Common myeloid progenitor, CD34-positive (primary cell): Measurements from ENCODE around the gene KCNG2.

Source experiments
- CTCF ChIA-PET: fragments of 350-600 bp; sonication (Branson Sonifier 250); formaldehyde crosslinking; loops from one replicate; lab custom pipeline; 2021; ENCODE audit warnings: antibody characterized with exemption; lab: Charles Lee
- POLR2A ChIA-PET: fragments of 350-600 bp; sonication (Branson Sonifier 250); formaldehyde crosslinking; loops from one replicate; lab custom pipeline; 2021; ENCODE audit warnings: antibody characterized with exemption; lab: Charles Lee
- DNase-seq, 3 donors: peaks; one replicate each; pipeline versions ENCODE4 v3.0.0 to v3.0.0-alpha.2; 2013
- H3K27ac ChIP-seq, 2 experiments: 1 replicate in 1 of 2; 2 replicates in 1 of 2; pipeline ENCODE4 v1.7.0; 2013; ENCODE audit warnings: inconsistent platforms in 2 of 2, low read length in 2 of 2, mild to moderate bottlenecking in 2 of 2, low read depth in 1 of 2, moderate library complexity in 1 of 2; ENCODE audit not compliant: severe bottlenecking in 2 of 2, insufficient read depth in 1 of 2, poor library complexity in 1 of 2
- H3K27me3 ChIP-seq, 5 experiments: replicated peaks in 2 of 5; 1 replicate in 3 of 5; 2 replicates in 2 of 5; pipeline versions ENCODE4 v1.6.1 to v1.7.0; 2013; ENCODE audit warnings: low read length in 4 of 5, mild to moderate bottlenecking in 2 of 5, moderate library complexity in 2 of 5, inconsistent platforms in 1 of 5; ENCODE audit not compliant: insufficient read depth in 5 of 5, control insufficient read depth in 4 of 5
- H3K36me3 ChIP-seq, 4 experiments: 1 replicate in 2 of 4; 2 replicates in 2 of 4; pipeline versions ENCODE4 v1.6.1 to v1.7.0; 2013; ENCODE audit warnings: low read length in 3 of 4, control low read depth in 1 of 4, mild to moderate bottlenecking in 1 of 4; ENCODE audit not compliant: control insufficient read depth in 4 of 4, insufficient read depth in 4 of 4
- H3K4me1 ChIP-seq, 4 experiments: 1 replicate in 3 of 4; 2 replicates in 1 of 4; pipeline versions ENCODE4 v1.6.1 to v1.7.1; 2013; ENCODE audit warnings: low read length in 3 of 4, mild to moderate bottlenecking in 3 of 4, control low read depth in 1 of 4, inconsistent platforms in 1 of 4, moderate library complexity in 1 of 4; ENCODE audit not compliant: control insufficient read depth in 4 of 4, insufficient read depth in 4 of 4; ENCODE audit errors: control extremely low read depth in 1 of 4
- H3K4me3 ChIP-seq, 7 experiments: 1 replicate in 4 of 7; 2 replicates in 3 of 7; pipeline versions ENCODE4 v1.5.1 to v1.7.0; 2013; ENCODE audit warnings: mild to moderate bottlenecking in 7 of 7, low read length in 6 of 7, moderate library complexity in 6 of 7, inconsistent platforms in 2 of 7, low read depth in 2 of 7, control low read depth in 1 of 7; ENCODE audit not compliant: insufficient read depth in 4 of 7, control insufficient read depth in 1 of 7; ENCODE audit errors: extremely low read depth in 1 of 7
- H3K9me3 ChIP-seq, 5 experiments: 1 replicate in 4 of 5; 2 replicates in 1 of 5; pipeline versions ENCODE4 v1.6.1 to v1.7.1; 2013; ENCODE audit warnings: low read length in 4 of 5, mild to moderate bottlenecking in 2 of 5, inconsistent platforms in 1 of 5, low read depth in 1 of 5, moderate library complexity in 1 of 5; ENCODE audit not compliant: control insufficient read depth in 4 of 5, insufficient read depth in 2 of 5; ENCODE audit errors: control extremely low read depth in 1 of 5
- WGBS: methylation state at CpG from one replicate; pipeline ENCODE4 v1.1.5; 2013; ENCODE audit not compliant: insufficient coverage; 5-methylcytosine and 5-hydroxymethylcytosine counted together

Gene KCNG2

DNA sequence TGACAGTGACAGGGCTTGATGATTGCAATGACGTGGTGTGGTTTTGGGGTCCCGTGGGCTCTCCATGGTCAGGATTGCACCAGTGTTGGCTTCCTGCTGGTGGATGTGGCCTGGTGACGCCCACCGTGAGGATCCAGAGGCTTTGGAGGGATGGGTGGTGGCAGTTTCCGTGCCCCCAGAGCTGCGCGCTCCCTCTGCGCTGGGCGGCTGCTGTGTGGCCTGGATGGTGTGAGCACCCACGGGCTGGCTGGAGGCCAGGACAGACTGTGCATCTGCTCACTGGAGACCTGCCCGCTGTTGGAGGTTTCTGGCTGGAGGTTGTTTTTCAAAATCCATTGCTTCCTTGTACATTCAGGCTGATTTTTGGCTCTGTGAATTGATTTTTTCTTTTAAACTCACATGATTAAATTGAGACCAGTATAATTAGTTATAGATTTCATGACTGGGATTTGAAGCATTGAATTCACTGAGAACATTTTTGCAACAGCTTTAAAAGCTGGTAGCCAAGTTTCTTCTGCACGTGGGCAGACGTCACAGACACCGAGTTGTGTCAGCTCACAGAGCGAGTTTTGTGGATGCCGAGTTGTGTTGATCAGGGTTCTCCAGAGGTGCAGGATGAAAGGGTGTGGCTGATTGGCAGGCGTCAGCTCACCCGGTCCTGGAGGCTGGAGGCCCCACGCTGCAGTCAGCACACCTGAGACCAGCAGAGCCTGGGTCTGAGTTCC lies 72.7 kb downstream of the KCNG2 start:
- Histone ChIP-seq H3K4me1 (peaks cover 0 to 3% (median 2%) of the 10 kb centered on the region in 4 experiments), H3K36me3 (no peaks in the 10 kb centered on the region), H3K27me3 (peaks cover 0 to 2% (median 0%) of the 10 kb centered on the region in 5 experiments), H3K4me3 (no peak overlapping the region), H3K27ac (no peak overlapping the region), H3K9me3 (peaks cover 0 to 7% (median 0%) of the 10 kb centered on the region in 5 experiments)
- ChIA-PET POLR2A (no interaction called here), CTCF (interaction anchor here (1.0 to 1.1 kb wide), 2 partner anchors 9 to 12 kb away, joined by 3 to 4 read pairs; no protein-coding TSS in a partner anchor)
- DNase-seq: no peak
- 92% methylated on average over 10 of the region's 19 CpGs for WGBS

DNA sequence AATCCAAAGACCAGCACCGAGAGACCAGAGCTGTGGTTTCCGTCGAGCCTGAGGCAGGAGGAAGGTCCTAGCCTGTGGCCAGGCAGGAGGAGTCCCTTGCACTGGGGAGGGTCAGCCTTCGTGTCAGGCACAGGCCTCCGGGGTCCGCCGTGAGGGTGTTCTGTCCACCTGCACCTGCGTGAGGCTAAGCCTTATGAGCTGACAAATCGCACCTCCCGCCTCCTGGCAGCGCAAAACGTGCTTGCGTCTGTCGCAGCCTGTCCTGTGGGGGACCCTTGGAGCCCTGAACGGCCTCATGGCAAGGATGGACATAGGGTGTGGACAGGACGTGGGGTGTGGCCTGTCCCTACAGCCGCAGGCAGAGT lies 73.3 kb downstream of the KCNG2 start:
- H3K9me3 ChIP-seq: peaks cover 0 to 7% (median 0%) of the 10 kb centered on the region in 5 experiments
- 95% methylated on average over 16 of the region's 17 CpGs for WGBS
- H3K4me3 ChIP-seq: no peak overlapping the region
- peaks cover 0 to 3% (median 0%) of the 10 kb centered on the region in 5 experiments for H3K27me3 ChIP-seq
- no peak for DNase-seq
- ChIA-PET POLR2A (no interaction called here), CTCF (interaction anchor here (1.0 to 1.1 kb wide), 2 partner anchors 9 to 12 kb away, joined by 3 to 4 read pairs; no protein-coding TSS in a partner anchor)
- no peaks in the 10 kb centered on the region for H3K36me3 ChIP-seq
- H3K27ac ChIP-seq: no peak overlapping the region
- peaks cover 0 to 3% (median 2%) of the 10 kb centered on the region in 4 experiments for H3K4me1 ChIP-seq

GRCh38 chr18:79871481-79872091 lies 73.8 kb downstream of the KCNG2 start:
- POLR2A ChIA-PET: no interaction called here
- Histone ChIP-seq H3K27me3 (peaks cover 0 to 8% (median 0%) of the 10 kb centered on the region in 5 experiments), H3K9me3 (peaks cover 0 to 7% (median 0%) of the 10 kb centered on the region in 5 experiments), H3K27ac (no peak overlapping the region), H3K4me1 (peaks cover 0 to 3% (median 2%) of the 10 kb centered on the region in 4 experiments), H3K4me3 (no peak overlapping the region), H3K36me3 (no peaks in the 10 kb centered on the region)
- no peak for DNase-seq
- CTCF ChIA-PET: interaction anchor here (1.0 to 1.1 kb wide), 2 partner anchors 10 to 13 kb away, joined by 3 to 4 read pairs; no protein-coding TSS in a partner anchor
- WGBS: 92% methylated on average over 33 of the region's 33 CpGs

DNA sequence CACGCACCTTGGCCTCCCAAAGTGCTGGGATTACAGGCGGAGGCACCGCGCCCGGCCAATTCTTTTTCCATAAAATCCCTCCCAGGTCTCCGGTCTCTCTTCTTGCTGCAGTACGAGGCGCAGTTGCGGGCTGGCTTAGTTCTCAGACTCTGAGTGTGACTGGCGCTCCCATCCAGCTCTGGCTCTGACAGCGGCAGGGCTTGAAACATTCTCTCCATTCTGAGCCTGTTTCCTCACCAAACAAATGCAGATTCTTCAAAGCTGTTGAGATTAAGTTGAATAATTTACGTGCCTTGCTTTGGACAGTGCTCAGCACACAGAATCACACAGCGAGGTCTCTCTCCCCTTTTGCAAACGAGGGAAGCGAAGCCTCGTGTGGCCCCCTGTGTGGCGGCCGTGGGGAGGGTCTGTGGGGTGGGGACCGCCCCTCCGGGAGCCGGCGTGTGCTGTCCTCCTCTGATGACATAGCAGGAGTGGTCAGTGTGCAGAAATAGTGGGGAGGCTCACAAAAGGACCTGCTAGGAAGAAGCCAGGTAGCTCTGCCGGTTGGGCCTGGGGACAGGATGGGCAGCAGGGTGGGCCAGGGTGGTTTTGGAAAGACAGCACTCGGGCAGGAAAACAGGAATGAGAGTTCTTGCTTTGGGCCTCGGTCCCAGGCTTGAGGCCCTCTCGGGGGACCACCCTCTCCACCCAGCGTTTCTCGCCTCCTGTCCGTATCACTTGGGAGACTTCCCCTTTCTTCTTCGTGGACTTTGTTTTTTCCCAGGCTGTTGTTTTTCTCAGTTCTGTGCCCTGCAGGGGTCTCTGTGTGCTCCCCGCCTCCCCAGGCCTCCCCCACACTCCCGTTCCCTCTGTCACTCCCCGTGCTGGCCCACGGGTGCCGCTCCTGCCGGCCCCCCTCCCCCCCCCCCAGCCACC lies 75.0 kb downstream of the KCNG2 start:
- H3K36me3 ChIP-seq: no peaks in the 10 kb centered on the region
- 46% methylated on average over 23 of the region's 36 CpGs for WGBS
- H3K9me3 ChIP-seq: peaks cover 0 to 5% (median 0%) of the 10 kb centered on the region in 5 experiments
- CTCF ChIA-PET: interaction anchor here (1.3 kb wide), 1 partner anchor 9 kb away, joined by 4 read pairs; no protein-coding TSS in a partner anchor
- H3K27me3 ChIP-seq: peaks cover 0 to 15% (median 0%) of the 10 kb centered on the region in 5 experiments
- H3K4me3 ChIP-seq: peak overlapping the region in 1 of 7 experiments; percentile 23
- POLR2A ChIA-PET: no interaction called here
- H3K4me1 ChIP-seq: peaks cover 0 to 3% (median 2%) of the 10 kb centered on the region in 4 experiments
- H3K27ac ChIP-seq: no peak overlapping the region
- peak in 2 of 3 donors; percentile 30 to 35 for DNase-seq

DNA sequence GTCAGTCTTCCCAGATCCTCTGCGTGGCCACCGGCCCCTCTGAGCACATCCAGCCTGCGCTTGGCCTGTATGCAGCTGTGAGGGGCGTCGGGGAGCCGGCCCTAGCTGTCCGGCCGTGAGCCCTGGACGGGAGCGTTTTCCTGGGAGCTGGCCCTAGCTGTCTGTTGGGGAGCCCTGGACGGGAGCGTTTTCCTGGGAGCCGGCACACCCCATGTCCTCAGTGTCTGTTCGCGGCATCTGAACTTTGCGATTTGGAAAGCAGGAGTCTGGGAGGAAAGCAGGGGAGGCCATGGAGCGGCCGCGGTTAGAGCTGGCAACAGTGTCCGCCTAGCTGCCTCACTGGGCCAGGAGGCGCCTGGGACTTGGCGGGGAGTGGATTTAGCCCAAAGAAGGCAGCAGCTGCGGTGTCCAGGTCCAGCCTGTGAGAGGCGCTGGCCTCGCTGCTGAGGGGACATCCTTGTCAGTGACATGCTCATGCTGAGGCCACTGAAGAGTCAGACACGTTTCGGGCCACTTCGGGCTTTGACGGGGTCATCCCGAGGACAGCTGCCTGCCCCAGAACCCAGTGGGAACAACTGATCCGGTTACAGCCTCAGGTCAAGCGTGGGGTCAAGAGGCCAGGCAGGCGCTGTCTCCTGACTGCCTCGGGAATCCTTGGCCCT lies 75.8 kb downstream of the KCNG2 start:
- ChIA-PET POLR2A (no interaction called here), CTCF (interaction anchor here (1.3 kb wide), 1 partner anchor 10 kb away, joined by 4 read pairs; no protein-coding TSS in a partner anchor)
- H3K4me3 ChIP-seq: no peak overlapping the region
- no peak overlapping the region for H3K27ac ChIP-seq
- H3K4me1 ChIP-seq: peaks cover 0 to 3% (median 2%) of the 10 kb centered on the region in 4 experiments
- 89% methylated on average over 32 of the region's 34 CpGs for WGBS
- H3K36me3 ChIP-seq: no peaks in the 10 kb centered on the region
- DNase-seq: no peak
- H3K27me3 ChIP-seq: peaks cover 0 to 15% (median 0%) of the 10 kb centered on the region in 5 experiments
- no peaks in the 10 kb centered on the region for H3K9me3 ChIP-seq
